GM10248 (cell line): ENCODE measurements around the gene ANGPTL2.
"Not testable (repeated sequence)": the region's sequence is repeated elsewhere in the genome, so short reads cannot be mapped to it uniquely, and the experiment has no call there.

Experiments
- CTCF ChIA-PET: fragments of 300-600 bp; sonication (Branson Sonifier 250); formaldehyde crosslinking; extraction: SDS; loops from one replicate; lab custom pipeline; 2021; ENCODE audit warnings: antibody characterized with exemption; lab: Yijun Ruan, JAX
- POLR2A ChIA-PET: fragments of 350-650 bp; sonication (Branson Sonifier 250); formaldehyde crosslinking; extraction: SDS; loops from one replicate; lab custom pipeline; 2020; ENCODE audit warnings: antibody characterized with exemption; lab: Yijun Ruan, JAX
- DNase-seq: peaks from one replicate; pipeline ENCODE4 v3.0.0; 2012; ENCODE audit errors: extremely low spot score
- TF ChIP-seq, protein P1 (sequence below): IDR thresholded peaks from 2 replicates; pipeline ENCODE4 v1.5.1; 2012; ENCODE audit warnings: mild to moderate bottlenecking, low read depth; ENCODE audit errors: extremely low read depth, missing control alignments, control extremely low read depth

ANGPTL2 gene, protein sequence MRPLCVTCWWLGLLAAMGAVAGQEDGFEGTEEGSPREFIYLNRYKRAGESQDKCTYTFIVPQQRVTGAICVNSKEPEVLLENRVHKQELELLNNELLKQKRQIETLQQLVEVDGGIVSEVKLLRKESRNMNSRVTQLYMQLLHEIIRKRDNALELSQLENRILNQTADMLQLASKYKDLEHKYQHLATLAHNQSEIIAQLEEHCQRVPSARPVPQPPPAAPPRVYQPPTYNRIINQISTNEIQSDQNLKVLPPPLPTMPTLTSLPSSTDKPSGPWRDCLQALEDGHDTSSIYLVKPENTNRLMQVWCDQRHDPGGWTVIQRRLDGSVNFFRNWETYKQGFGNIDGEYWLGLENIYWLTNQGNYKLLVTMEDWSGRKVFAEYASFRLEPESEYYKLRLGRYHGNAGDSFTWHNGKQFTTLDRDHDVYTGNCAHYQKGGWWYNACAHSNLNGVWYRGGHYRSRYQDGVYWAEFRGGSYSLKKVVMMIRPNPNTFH

DNA sequence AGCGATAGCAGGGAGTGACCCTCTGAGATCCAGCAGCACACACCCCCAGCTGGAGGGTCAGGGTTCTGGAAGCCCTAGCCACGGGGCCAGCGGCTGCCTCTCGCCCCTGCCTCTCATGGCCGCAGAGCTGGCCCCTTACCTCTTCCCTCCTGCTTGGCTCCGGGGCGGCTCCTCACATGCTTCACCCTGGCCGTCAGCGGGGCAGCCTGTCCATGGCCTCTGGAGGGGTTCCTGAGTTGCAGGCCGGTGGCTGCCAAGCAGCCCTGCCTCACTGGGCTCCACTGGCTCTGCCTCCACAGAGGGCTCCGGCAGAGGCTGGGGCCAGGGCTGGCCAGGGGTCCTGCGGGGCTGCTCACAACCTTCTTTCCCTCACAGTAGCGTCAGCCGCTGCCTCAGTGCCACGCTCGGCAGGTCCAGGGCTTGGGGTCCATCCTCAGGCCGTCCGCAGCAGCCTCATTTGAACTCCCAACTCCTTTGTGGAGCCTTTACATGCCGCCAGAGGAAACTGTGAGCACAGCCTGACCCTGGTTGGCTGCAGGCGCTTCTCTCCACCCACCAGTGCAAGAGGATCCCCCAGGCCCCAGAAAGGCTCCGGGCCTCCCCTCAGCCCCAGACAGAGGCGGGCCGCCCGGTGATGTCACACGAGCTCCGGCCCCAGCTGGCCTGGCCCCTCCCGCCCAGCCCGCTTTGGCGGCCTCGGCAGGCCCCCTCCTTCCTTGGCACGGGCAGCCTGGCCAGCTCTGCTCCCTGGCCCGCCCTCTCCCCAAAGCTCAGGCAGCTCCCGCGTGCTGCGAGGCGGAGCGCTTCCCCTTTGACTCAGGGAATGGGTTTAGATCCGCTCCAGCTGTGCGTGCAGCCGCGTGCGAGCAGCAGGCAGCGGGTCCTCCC lies at the start of gene ANGPTL2:
Gene ANGPTL2 (minus strand): TSS at position 460 of the 888 bp plus-strand sequence. CDS start 13,904 bp downstream, outside the sequence.
- ChIA-PET POLR2A (no interaction called here), CTCF (interaction anchor here (0.9 to 1.8 kb wide), 8 partner anchors 11 to 75 kb away, joined by 3 to 5 read pairs (median 3); no protein-coding TSS in a partner anchor)
- TF ChIP-seq, protein P1, sequence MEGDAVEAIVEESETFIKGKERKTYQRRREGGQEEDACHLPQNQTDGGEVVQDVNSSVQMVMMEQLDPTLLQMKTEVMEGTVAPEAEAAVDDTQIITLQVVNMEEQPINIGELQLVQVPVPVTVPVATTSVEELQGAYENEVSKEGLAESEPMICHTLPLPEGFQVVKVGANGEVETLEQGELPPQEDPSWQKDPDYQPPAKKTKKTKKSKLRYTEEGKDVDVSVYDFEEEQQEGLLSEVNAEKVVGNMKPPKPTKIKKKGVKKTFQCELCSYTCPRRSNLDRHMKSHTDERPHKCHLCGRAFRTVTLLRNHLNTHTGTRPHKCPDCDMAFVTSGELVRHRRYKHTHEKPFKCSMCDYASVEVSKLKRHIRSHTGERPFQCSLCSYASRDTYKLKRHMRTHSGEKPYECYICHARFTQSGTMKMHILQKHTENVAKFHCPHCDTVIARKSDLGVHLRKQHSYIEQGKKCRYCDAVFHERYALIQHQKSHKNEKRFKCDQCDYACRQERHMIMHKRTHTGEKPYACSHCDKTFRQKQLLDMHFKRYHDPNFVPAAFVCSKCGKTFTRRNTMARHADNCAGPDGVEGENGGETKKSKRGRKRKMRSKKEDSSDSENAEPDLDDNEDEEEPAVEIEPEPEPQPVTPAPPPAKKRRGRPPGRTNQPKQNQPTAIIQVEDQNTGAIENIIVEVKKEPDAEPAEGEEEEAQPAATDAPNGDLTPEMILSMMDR: no peak
- DNase-seq: peak; percentile 37

DNA sequence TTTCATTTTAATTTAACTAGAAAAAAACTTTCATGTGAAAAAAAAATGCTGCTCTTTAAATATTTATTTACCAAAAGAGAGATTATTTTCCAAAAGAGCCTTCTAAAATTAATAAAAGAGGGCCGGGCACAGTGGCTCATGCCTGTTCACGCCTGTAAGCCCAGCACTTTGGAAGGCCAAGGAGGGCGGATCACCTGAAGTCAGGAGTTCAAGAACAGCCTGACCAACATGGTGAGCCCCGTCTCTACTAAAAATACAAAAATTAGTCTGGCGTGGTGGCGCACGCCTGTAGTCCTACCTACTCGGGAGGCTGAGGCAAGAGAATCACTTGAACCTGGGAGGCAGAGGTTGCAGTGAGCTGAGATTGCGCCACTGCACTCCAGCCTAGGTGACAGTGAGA lies 48.9 kb upstream of the ANGPTL2 start:
- POLR2A ChIA-PET: not testable (repeated sequence)
- CTCF ChIA-PET: interaction anchor here (3.0 to 3.2 kb wide), 2 partner anchors 9 to 27 kb away, joined by 7 to 12 read pairs; no protein-coding TSS in a partner anchor

DNA sequence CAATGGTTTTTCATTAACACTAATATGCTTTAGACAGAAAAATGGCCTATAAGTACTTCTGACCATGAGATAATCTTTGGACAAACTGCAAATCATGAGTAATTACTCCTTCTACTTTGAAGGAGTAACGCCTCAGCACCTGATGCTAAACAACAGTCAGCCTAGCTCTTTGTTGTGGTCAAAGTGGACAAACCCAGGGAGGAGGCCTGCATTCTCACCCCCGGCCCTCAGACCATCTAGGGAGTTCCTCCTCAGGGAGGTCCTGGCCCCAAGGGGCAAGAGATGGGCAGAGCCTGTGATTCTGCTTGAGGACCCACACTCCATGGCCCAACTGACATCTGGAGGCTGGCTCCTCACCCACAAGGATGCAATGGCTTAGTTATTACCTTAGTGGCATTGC lies 48.2 kb upstream of the ANGPTL2 start:
- DNase-seq: peak; percentile 50
- POLR2A ChIA-PET: no interaction called here
- TF ChIP-seq, protein P1: no peak
- CTCF ChIA-PET: interaction anchor here (0.9 to 4.1 kb wide), 4 partner anchors 9 to 30 kb away, joined by 3 to 23 read pairs (median 5); no protein-coding TSS in a partner anchor

More for the DNA sequence above, 48.9 kb upstream of the ANGPTL2 start:
- DNase-seq: not testable (repeated sequence)

DNA sequence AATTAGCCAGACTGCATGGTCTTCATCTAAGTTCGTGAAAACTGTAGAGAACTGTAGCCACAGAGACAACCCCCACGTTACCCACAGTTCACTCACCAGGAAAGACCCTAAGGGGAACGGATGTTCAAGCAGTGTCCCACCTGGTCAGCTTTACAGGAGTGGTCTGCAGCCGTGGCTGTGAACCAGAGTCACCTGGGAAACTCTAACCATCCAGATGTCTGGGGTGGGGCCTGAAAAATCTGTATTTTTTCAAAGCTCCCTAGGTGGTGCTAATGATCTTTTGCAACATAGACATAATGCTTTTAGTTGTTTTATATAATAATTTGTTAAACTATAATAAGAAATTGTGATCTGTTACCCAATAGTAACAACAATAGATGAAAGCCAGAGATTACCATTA lies 47.7 kb upstream of the ANGPTL2 start:
- ChIA-PET POLR2A (no interaction called here), CTCF (interaction anchor here (0.9 to 4.1 kb wide), 5 partner anchors 9 to 204 kb away, joined by 3 to 23 read pairs (median 4); no protein-coding TSS in a partner anchor)
- DNase-seq: no peak
- TF ChIP-seq, protein P1: peak; percentile 7

DNA sequence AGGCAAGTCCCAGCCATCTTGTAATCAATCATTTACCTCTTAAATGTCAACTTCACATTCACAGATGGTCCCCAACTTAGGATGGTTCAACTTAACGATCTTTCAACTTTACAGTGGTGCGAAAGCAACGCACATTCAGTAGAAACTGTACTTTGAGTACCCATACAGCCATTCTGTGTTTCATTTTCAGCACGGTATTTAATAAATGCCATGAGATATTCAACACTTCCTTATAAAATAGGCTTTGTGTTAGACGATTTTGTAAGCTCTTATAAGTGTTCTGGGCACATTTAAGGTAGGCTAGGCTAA lies 47.1 kb upstream of the ANGPTL2 start:
- DNase-seq: no peak
- POLR2A ChIA-PET: no interaction called here
- TF ChIP-seq, protein P1: no peak
- CTCF ChIA-PET: interaction anchor here (1.1 to 4.1 kb wide), 5 partner anchors 8 to 203 kb away, joined by 3 to 23 read pairs (median 4); no protein-coding TSS in a partner anchor

DNA sequence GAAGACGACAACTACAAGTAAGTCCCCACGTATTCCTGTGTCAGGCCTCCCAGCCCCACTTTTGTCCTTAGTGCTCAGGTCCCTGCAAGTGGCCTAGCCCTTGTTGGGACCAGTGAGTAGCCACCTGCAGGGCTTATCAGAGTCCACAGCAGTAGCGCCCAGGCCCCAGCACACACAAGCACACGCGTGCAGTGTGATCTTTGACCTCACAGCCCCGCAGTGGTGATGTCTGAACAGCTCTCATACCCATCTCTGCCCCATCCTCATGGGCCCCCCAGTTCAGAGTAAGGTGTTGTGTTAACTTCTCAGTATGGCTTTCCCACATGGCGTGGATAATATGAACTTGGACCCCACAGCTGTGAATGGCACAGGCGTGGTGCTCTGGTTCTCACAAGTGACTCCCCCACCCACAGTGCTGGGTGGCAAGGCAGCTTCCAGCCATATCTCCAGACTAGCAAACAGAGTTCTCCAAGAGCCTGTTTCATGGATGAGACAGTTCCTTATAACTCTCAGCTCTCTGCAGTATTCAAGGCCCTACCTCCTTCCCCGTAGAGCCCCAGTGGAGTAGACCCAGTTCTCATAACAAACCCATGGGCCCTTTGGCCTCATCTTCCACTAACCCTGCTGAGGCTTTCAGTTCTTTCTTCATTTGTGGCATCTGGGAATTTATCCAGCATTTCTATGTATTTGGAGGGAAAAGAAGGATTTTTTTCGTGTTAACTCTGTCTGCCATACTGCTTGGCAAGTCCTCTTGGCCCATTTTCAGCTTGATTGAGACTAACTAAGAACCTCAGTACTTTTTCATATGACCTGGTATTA lies 46.5 kb upstream of the ANGPTL2 start:
- CTCF ChIA-PET: interaction anchor here (0.7 to 4.1 kb wide), 5 partner anchors 9 to 203 kb away, joined by 3 to 23 read pairs (median 4); no protein-coding TSS in a partner anchor
- POLR2A ChIA-PET: interaction anchor here (0.6 kb wide), 1 partner anchor 317 kb away, joined by 3 read pairs; no protein-coding TSS in a partner anchor
- TF ChIP-seq, protein P1: no peak
- no peak for DNase-seq
